Neural progenitor cell (in vitro differentiated cells): ENCODE data around the gene GRID1. TPM values are rescaled to one million over a fixed set of nuclear protein-coding genes. Genes with fewer than 3 reads are reported as not detected.

Experiments
- DNase-seq: peaks from one replicate; pipeline ENCODE4 v3.0.0-alpha.2; 2016; ENCODE audit warnings: low spot score
- H2AFZ ChIP-seq: fragments of 200-600 bp; sonication (generic); replicated peaks from 2 replicates; pipeline ENCODE4 v1.6.1; 2016; ENCODE audit warnings: antibody characterized with exemption
- H3F3A ChIP-seq: fragments of 200-600 bp; sonication (generic); 2 replicates; pipeline ENCODE4 v1.6.1; 2016; ENCODE audit warnings: antibody characterized with exemption, low read depth
- H3K27ac ChIP-seq: fragments of 200-600 bp; sonication (generic); 2 replicates; pipeline ENCODE4 v1.5.1; 2016; ENCODE audit warnings: mild to moderate bottlenecking
- H3K27me3 ChIP-seq: fragments of 200-600 bp; sonication (generic); 2 replicates; pipeline ENCODE4 v1.6.1; 2016; ENCODE audit warnings: mild to moderate bottlenecking, moderate library complexity
- H3K36me3 ChIP-seq: fragments of 200-600 bp; sonication (generic); 2 replicates; pipeline ENCODE4 v1.5.1; 2016
- H3K4me1 ChIP-seq: fragments of 200-600 bp; sonication (generic); 2 replicates; pipeline ENCODE4 v1.6.1; 2016; ENCODE audit warnings: mixed run types
- H3K4me2 ChIP-seq: fragments of 200-600 bp; sonication (generic); 2 replicates; pipeline ENCODE4 v1.6.1; 2016
- H3K4me3 ChIP-seq: fragments of 200-600 bp; sonication (generic); 2 replicates; pipeline ENCODE4 v1.5.1; 2016
- H3K79me2 ChIP-seq: fragments of 200-600 bp; sonication (generic); 2 replicates; pipeline ENCODE4 v1.6.1; 2016; ENCODE audit warnings: low read depth
- H3K9ac ChIP-seq: fragments of 200-600 bp; sonication (generic); 2 replicates; pipeline ENCODE4 v1.6.1; 2016
- H3K9me3 ChIP-seq: fragments of 200-600 bp; sonication (generic); 2 replicates; pipeline ENCODE4 v1.5.1; 2016; ENCODE audit warnings: low read depth
- H4K20me1 ChIP-seq: fragments of 200-600 bp; sonication (generic); 2 replicates; pipeline ENCODE4 v1.6.1; 2016; ENCODE audit warnings: low read depth
- H3K27ac Mint-ChIP-seq: 3 replicates; pipeline ENCODE4 v1.8.0; 2021; ENCODE audit warnings: mixed read lengths
- H3K27me3 Mint-ChIP-seq: 2 replicates; pipeline ENCODE4 v1.8.0; 2022; ENCODE audit warnings: low read depth, mild to moderate bottlenecking, inconsistent platforms, moderate library complexity, mixed read lengths; ENCODE audit not compliant: insufficient read depth
- H3K36me3 Mint-ChIP-seq: 3 replicates; pipeline ENCODE4 v1.8.0; 2021; ENCODE audit warnings: mixed read lengths
- H3K4me1 Mint-ChIP-seq: 3 replicates; pipeline ENCODE4 v1.8.0; 2021; ENCODE audit warnings: mixed read lengths
- H3K4me3 Mint-ChIP-seq: 3 replicates; pipeline ENCODE4 v1.8.0; 2021; ENCODE audit warnings: mild to moderate bottlenecking, moderate library complexity, mixed read lengths
- H3K9me3 Mint-ChIP-seq: 3 replicates; pipeline ENCODE4 v1.8.0; 2020; ENCODE audit warnings: mixed read lengths
- EZH2 ChIP-seq: fragments of 200-600 bp; sonication (generic); IDR thresholded peaks from 2 replicates; pipeline ENCODE4 v1.6.1; 2017; ENCODE audit warnings: antibody characterized with exemption, mild to moderate bottlenecking, moderate library complexity
- EZH2phosphoT487 ChIP-seq: fragments of 200-600 bp; sonication (generic); IDR thresholded peaks from 2 replicates; pipeline ENCODE4 v1.6.1; 2017; ENCODE audit warnings: antibody characterized with exemption
- total RNA-seq: library from RNA; depleted of rRNA; stranded (reverse); fragments of >200 nt; gene quantifications from 2 replicates; pipeline ENCODE4 v1.2.3, GENCODE V29; 2015; ENCODE audit warnings: low replicate concordance
- TF ChIP-seq, protein P1 (sequence below): fragments of 200-600 bp; sonication (generic); IDR thresholded peaks from 2 replicates; pipeline ENCODE4 v1.5.1; 2017; ENCODE audit warnings: antibody characterized with exemption, mild to moderate bottlenecking

Gene GRID1
- total RNA-seq, 1 donor from 2014 or later, result not detected

DNA sequence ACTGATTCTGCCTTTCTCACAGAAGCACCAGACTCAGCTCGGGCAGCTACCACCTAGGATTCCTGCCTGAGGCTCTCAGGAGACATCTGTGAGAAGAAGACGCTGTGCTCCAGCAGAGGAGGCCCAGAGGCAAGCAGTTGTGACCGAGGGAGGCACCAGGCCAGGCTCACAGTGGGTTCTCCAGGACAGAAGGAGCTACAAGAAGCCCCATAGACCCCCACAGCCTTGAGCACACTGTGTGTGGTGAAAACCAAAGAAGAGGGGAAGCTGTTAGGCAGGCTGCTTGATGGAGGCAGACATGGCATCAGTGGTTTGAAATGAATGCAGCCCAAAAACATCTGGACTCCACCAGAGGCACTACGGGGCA lies 198.8 kb downstream of the GRID1 start:
- Histone ChIP-seq H3K4me1 (peaks cover 8% of the 10 kb centered on the region), H3F3A (no peaks in the 10 kb centered on the region), H4K20me1 (no peaks in the 10 kb centered on the region), H2AFZ (no peak overlapping the region), H3K9me3 (no peaks in the 10 kb centered on the region), H3K27me3 (no peaks in the 10 kb centered on the region), H3K4me3 (no peak overlapping the region), H3K79me2 (no peaks in the 10 kb centered on the region), H3K36me3 (no peaks in the 10 kb centered on the region), H3K4me2 (no peak overlapping the region), H3K9ac (no peak overlapping the region), H3K27ac (no peak overlapping the region)
- TF ChIP-seq EZH2 (no peak), EZH2phosphoT487 (no peak)
- TF ChIP-seq, protein P1, sequence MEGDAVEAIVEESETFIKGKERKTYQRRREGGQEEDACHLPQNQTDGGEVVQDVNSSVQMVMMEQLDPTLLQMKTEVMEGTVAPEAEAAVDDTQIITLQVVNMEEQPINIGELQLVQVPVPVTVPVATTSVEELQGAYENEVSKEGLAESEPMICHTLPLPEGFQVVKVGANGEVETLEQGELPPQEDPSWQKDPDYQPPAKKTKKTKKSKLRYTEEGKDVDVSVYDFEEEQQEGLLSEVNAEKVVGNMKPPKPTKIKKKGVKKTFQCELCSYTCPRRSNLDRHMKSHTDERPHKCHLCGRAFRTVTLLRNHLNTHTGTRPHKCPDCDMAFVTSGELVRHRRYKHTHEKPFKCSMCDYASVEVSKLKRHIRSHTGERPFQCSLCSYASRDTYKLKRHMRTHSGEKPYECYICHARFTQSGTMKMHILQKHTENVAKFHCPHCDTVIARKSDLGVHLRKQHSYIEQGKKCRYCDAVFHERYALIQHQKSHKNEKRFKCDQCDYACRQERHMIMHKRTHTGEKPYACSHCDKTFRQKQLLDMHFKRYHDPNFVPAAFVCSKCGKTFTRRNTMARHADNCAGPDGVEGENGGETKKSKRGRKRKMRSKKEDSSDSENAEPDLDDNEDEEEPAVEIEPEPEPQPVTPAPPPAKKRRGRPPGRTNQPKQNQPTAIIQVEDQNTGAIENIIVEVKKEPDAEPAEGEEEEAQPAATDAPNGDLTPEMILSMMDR, result no peak
- H3K27ac Mint-ChIP-seq, result no peak overlapping the region
- peaks cover 4% of the 10 kb centered on the region for H3K27me3 Mint-ChIP-seq
- DNase-seq, result no peak
- no peaks in the 10 kb centered on the region for H3K9me3 Mint-ChIP-seq
- H3K4me3 Mint-ChIP-seq, result no peak overlapping the region
- no peaks in the 10 kb centered on the region for H3K36me3 Mint-ChIP-seq
- peaks cover 9% of the 10 kb centered on the region for H3K4me1 Mint-ChIP-seq

DNA sequence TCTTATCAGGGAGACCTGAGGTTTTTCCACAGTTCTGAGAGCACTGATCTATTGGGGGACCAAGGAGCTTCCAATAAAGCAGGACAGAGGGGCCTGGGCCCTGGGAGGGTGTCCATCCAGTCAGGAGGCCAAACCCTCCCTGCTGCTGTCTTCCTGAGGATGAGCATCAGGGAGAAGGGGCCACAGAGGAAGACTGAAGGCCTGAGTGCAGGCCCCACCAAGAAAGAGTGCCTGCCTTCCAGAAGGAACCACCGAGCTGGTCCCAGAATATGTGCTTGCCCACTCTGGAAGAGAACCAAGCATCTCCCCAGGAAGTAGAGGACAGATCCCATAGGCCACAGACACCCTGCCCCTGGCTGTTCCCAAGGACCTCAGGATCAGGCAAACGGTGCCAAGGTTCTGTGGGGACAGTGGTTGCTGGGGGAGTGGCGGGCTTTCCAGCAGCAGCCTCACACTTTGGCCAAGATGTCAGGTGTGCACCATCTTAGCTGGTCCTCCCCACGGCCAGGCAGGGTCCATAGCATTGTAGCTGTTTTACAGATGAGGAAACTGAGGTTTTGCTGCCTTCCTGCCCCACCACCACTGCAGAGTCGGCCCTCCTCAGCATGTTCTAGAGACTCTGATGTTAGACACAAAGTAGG lies 199.4 kb downstream of the GRID1 start:
- Mint-ChIP-seq H3K27me3 (peaks cover 4% of the 10 kb centered on the region), H3K9me3 (no peaks in the 10 kb centered on the region), H3K4me1 (peaks cover 9% of the 10 kb centered on the region), H3K4me3 (no peak overlapping the region), H3K27ac (no peak overlapping the region), H3K36me3 (no peaks in the 10 kb centered on the region)
- H3F3A ChIP-seq, result no peaks in the 10 kb centered on the region
- H3K27me3 ChIP-seq, result no peaks in the 10 kb centered on the region
- no peaks in the 10 kb centered on the region for H3K36me3 ChIP-seq
- H3K4me3 ChIP-seq, result no peak overlapping the region
- H3K79me2 ChIP-seq, result no peaks in the 10 kb centered on the region
- H3K9me3 ChIP-seq, result no peaks in the 10 kb centered on the region
- no peaks in the 10 kb centered on the region for H4K20me1 ChIP-seq
- DNase-seq, result no peak
- TF ChIP-seq, protein P1, result no peak
- TF ChIP-seq EZH2phosphoT487 (no peak), EZH2 (no peak)
- no peak overlapping the region for H2AFZ ChIP-seq
- peaks cover 8% of the 10 kb centered on the region for H3K4me1 ChIP-seq
- H3K9ac ChIP-seq, result no peak overlapping the region
- H3K4me2 ChIP-seq, result no peak overlapping the region
- H3K27ac ChIP-seq, result no peak overlapping the region

DNA sequence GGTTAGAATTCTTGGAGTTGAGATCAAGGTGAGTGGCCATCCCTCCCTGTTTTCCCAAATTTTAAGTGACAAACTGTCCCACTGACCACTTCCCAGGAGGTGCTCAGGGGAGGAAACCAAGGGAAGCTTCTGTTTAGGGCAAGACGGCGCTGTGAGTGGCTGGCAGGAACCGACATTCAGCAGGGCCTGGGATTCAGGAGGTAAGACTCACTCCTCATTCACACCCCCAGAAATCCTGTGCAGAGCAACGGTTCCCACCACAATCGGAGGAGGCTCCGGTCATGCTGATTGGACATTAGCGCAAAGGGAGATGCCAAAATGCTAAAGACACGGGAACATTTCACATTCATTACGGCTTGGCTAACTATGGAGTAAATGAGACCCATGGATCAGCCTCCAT lies 200.9 kb downstream of the GRID1 start:
- no peak overlapping the region for H3K4me3 ChIP-seq
- H3K27me3 Mint-ChIP-seq, result peaks cover 4% of the 10 kb centered on the region
- no peak overlapping the region for H3K9ac ChIP-seq
- no peaks in the 10 kb centered on the region for H4K20me1 ChIP-seq
- no peaks in the 10 kb centered on the region for H3K9me3 ChIP-seq
- no peaks in the 10 kb centered on the region for H3K36me3 ChIP-seq
- no peaks in the 10 kb centered on the region for H3F3A ChIP-seq
- no peak overlapping the region for H3K27ac ChIP-seq
- H3K4me3 Mint-ChIP-seq, result no peak overlapping the region
- H3K79me2 ChIP-seq, result no peaks in the 10 kb centered on the region
- no peaks in the 10 kb centered on the region for H3K9me3 Mint-ChIP-seq
- TF ChIP-seq, protein P1, result no peak
- TF ChIP-seq EZH2phosphoT487, result no peak
- TF ChIP-seq EZH2, result no peak
- H3K27ac Mint-ChIP-seq, result no peak overlapping the region
- H3K4me1 Mint-ChIP-seq, result peaks cover 9% of the 10 kb centered on the region
- H3K27me3 ChIP-seq, result no peaks in the 10 kb centered on the region
- H3K36me3 Mint-ChIP-seq, result no peaks in the 10 kb centered on the region
- H2AFZ ChIP-seq, result no peak overlapping the region
- H3K4me2 ChIP-seq, result no peak overlapping the region
- no peak for DNase-seq
- H3K4me1 ChIP-seq, result peaks cover 8% of the 10 kb centered on the region
